HG03095 (cell line): ENCODE results near the gene SUV39H2.
"Not testable (repeated sequence)": the region's sequence is repeated elsewhere in the genome, so short reads cannot be mapped to it uniquely, and the experiment has no call there.

Source experiments
- ATAC-seq: cut with Tn5 transposase; IDR thresholded peaks from one replicate; pipeline ENCODE4 v1.9.1; 2021; ENCODE audit warnings: moderate library complexity; ENCODE audit not compliant: unreplicated experiment

SUV39H2 gene

GRCh38 chr10:14875941-14876340 is 2.7 kb upstream of the SUV39H2 start:
- ATAC-seq: no peak

GRCh38 chr10:14876764-14877163 is 1.9 kb upstream of the SUV39H2 start:
- no peak for ATAC-seq

- peak; percentile 9 for ATAC-seq
These were observed 660 bp downstream of the SUV39H2 start for GRCh38 chr10:14879124-14879927.

GRCh38 chr10:14879928-14880193 is 1.2 kb downstream of the SUV39H2 start:
- no peak for ATAC-seq

- ATAC-seq: no peak
These were observed 1.6 kb downstream of the SUV39H2 start for GRCh38 chr10:14880229-14880628.

- ATAC-seq: no peak
These were observed 5.4 kb downstream of the SUV39H2 start for GRCh38 chr10:14884082-14884481.

GRCh38 chr10:14889318-14889717 is 10.7 kb downstream of the SUV39H2 start:
- ATAC-seq: no peak

- no peak for ATAC-seq
These were observed 12.5 kb downstream of the SUV39H2 start for GRCh38 chr10:14891151-14891550.

- no peak for ATAC-seq
These were observed 25.7 kb downstream of the SUV39H2 start for GRCh38 chr10:14904316-14904732.

- no peak for ATAC-seq
These were observed 26.2 kb downstream of the SUV39H2 start for GRCh38 chr10:14904864-14905263.

GRCh38 chr10:14905890-14906289 is 27.2 kb downstream of the SUV39H2 start:
- ATAC-seq: no peak

GRCh38 chr10:14906765-14907164 is 28.1 kb downstream of the SUV39H2 start:
- no peak for ATAC-seq

- not testable (repeated sequence) for ATAC-seq
These were observed 28.9 kb downstream of the SUV39H2 start for GRCh38 chr10:14907591-14907990.

- ATAC-seq: no peak
These were observed 30.4 kb downstream of the SUV39H2 start for GRCh38 chr10:14909101-14909500.

- ATAC-seq: no peak
These were observed 32.3 kb downstream of the SUV39H2 start for GRCh38 chr10:14910953-14911352.

GRCh38 chr10:14911801-14912200 is 33.1 kb downstream of the SUV39H2 start:
- ATAC-seq: no peak

- ATAC-seq: no peak
These were observed 37.9 kb downstream of the SUV39H2 start for GRCh38 chr10:14916600-14916999.

GRCh38 chr10:14917827-14918226 is 39.2 kb downstream of the SUV39H2 start:
- ATAC-seq: no peak

- ATAC-seq: no peak
These were observed 40.3 kb downstream of the SUV39H2 start for GRCh38 chr10:14918964-14919363.

- ATAC-seq: no peak
These were observed 45.3 kb downstream of the SUV39H2 start for GRCh38 chr10:14924013-14924412.

GRCh38 chr10:14925268-14925667 is 46.6 kb downstream of the SUV39H2 start:
- no peak for ATAC-seq

- ATAC-seq: no peak
These were observed 47.4 kb downstream of the SUV39H2 start for GRCh38 chr10:14926061-14926470.
